Activated CD8-positive, alpha-beta T cell treated with anti-CD3 and anti-CD28 coated beads for 36 hours (primary cell): Measurements from ENCODE around the gene OXLD1. TPM values are rescaled to one million over a fixed set of nuclear protein-coding genes. Genes with fewer than 3 reads are reported as not detected.
"Not testable (repeated sequence)": the region's sequence is repeated elsewhere in the genome, so short reads cannot be mapped to it uniquely, and the experiment has no call there.

Experiments used
- ATAC-seq: fragments of 200-7000 bp; cut with Tn5 transposase; one replicate; pipeline ENCODE4 v1.10.0; 2021; ENCODE audit warnings: mild to moderate bottlenecking, moderate library complexity
- CTCF ChIA-PET: fragments of 350-600 bp; sonication (Branson Sonifier 250); formaldehyde crosslinking; loops from one replicate; lab custom pipeline; 2021; ENCODE audit warnings: antibody characterized with exemption; lab: Charles Lee
- POLR2A ChIA-PET: fragments of 350-600 bp; sonication (Branson Sonifier 250); formaldehyde crosslinking; loops from one replicate; lab custom pipeline; 2021; ENCODE audit warnings: antibody characterized with exemption; lab: Charles Lee
- DNase-seq: peaks from one replicate; pipeline ENCODE4 v3.0.0-alpha.2; 2020
- H3K27ac Mint-ChIP-seq: one replicate; pipeline ENCODE4 v1.8.0; 2021; ENCODE audit warnings: mild to moderate bottlenecking, mixed read lengths
- H3K27me3 Mint-ChIP-seq: one replicate; pipeline ENCODE4 v1.8.0; 2021; ENCODE audit warnings: mixed read lengths
- H3K36me3 Mint-ChIP-seq: one replicate; pipeline ENCODE4 v1.8.0; 2021; ENCODE audit warnings: low read depth, mixed read lengths
- H3K4me1 Mint-ChIP-seq: one replicate; pipeline ENCODE4 v1.8.0; 2021; ENCODE audit warnings: low read depth, mixed read lengths
- H3K4me3 Mint-ChIP-seq: one replicate; pipeline ENCODE4 v1.8.0; 2021; ENCODE audit warnings: mild to moderate bottlenecking, moderate library complexity, mixed read lengths
- H3K9me3 Mint-ChIP-seq: one replicate; pipeline ENCODE4 v1.8.0; 2021; ENCODE audit warnings: mixed read lengths
- intact Hi-C: fragments of 100-400 bp; cut with micrococcal nuclease; formaldehyde crosslinking; loops from one replicate; pipeline ENCODE4 v1.10.0; 2022
- total RNA-seq, 2 experiments: library from RNA; stranded (reverse); gene quantifications; one replicate each; pipeline ENCODE4 v1.2.3, GENCODE V29; 2021
- TF ChIP-seq, protein P1 (sequence below): fragments of 200-600 bp; IDR thresholded peaks from one replicate; pipeline ENCODE4 v1.8.0; 2022; ENCODE audit warnings: antibody characterized with exemption, mild to moderate bottlenecking

OXLD1 gene
- total RNA-seq, 2 experiments from 2014 or later, result 50.1 to 52.6 TPM

DNA sequence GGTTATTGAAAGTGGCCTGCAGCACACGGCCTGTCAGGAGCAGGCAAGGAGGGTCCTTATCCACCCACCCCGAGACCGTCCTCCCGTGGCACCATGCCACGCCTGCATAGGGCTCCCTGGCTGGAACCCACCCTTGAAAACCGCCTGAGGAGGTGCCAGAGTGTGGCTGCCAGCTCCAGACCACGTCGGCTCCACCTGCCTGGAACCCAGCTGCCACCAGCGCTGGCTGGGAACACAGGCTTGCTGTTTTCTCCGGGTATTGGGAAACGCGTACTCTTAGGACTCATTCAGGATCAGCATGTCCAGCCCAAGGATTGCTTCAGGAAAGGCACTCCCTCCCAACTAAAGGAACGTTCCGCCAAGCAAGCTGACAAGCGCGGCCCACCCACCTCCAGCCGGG lies 10.5 kb upstream of the OXLD1 start:
- intact Hi-C loops, result no loop called here
- Mint-ChIP-seq H3K36me3 (peaks cover 29% of the 10 kb centered on the region), H3K27ac (no peak overlapping the region), H3K4me1 (peaks cover 9% of the 10 kb centered on the region), H3K27me3 (no peaks in the 10 kb centered on the region), H3K9me3 (no peaks in the 10 kb centered on the region), H3K4me3 (no peak overlapping the region)
- ATAC-seq (no peak), DNase-seq (no peak)
- POLR2A ChIA-PET, result interaction anchor here (0.6 to 2.0 kb wide), 3 partner anchors 9 to 212 kb away, joined by 3 to 7 read pairs (median 4); partner anchors contain the start of genes CCDC137 and OXLD1
- CTCF ChIA-PET, result interaction anchor here (1.8 kb wide), 1 partner anchor 25 kb away, joined by 4 read pairs; no protein-coding TSS in a partner anchor
- TF ChIP-seq, protein P1, sequence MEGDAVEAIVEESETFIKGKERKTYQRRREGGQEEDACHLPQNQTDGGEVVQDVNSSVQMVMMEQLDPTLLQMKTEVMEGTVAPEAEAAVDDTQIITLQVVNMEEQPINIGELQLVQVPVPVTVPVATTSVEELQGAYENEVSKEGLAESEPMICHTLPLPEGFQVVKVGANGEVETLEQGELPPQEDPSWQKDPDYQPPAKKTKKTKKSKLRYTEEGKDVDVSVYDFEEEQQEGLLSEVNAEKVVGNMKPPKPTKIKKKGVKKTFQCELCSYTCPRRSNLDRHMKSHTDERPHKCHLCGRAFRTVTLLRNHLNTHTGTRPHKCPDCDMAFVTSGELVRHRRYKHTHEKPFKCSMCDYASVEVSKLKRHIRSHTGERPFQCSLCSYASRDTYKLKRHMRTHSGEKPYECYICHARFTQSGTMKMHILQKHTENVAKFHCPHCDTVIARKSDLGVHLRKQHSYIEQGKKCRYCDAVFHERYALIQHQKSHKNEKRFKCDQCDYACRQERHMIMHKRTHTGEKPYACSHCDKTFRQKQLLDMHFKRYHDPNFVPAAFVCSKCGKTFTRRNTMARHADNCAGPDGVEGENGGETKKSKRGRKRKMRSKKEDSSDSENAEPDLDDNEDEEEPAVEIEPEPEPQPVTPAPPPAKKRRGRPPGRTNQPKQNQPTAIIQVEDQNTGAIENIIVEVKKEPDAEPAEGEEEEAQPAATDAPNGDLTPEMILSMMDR, result no peak

GRCh38 chr17:81675515-81676221 lies 9.3 kb upstream of the OXLD1 start:
- ChIA-PET CTCF (interaction anchor here (0.7 to 2.5 kb wide), 7 partner anchors 9 to 38 kb away, joined by 3 to 11 read pairs (median 3); partner anchors contain the start of genes ARL16, HGS and PDE6G), POLR2A (interaction anchor here (1.1 to 2.0 kb wide), 2 partner anchors 9 to 27 kb away, joined by 3 to 7 read pairs; partner anchors contain the start of genes CCDC137 and OXLD1)

DNA sequence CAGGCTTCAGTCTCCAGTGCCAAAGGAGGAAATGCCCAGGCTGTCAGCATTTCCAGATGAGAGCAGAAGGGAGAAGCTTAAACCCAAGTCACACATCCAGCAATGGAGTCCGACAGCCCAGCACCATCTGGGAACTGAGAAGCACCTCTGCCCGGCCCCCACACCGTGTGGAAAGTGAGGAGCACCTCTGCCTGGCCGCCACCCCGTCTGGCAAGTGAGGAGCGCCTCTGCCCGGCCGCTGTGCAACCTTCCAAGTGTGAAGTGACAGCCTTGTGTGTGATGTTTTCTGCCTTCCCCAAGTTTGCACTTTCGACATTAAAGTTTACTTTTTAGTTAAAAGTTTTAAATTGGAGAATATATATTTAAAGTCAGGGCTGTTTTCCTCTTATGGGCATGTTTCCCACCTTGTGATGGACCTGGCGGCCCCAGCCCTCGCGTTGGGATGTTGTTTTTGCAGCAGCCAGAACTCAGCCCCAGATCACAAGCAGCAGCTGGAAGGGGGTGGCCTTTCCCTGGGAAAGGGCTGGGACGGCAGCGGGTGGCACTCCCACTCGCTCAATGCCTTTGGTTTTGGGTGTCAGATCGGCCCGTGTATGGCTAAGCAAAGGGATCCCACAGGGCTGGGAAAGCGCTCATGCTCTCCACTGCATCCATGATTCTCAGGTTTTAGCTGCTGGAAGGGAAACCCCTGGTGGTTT lies 7.3 kb upstream of the OXLD1 start:
- Mint-ChIP-seq H3K27me3 (no peaks in the 10 kb centered on the region), H3K36me3 (peaks cover 39% of the 10 kb centered on the region), H3K4me1 (peaks cover 7% of the 10 kb centered on the region), H3K9me3 (no peaks in the 10 kb centered on the region), H3K4me3 (no peak overlapping the region), H3K27ac (no peak overlapping the region)
- no peak for DNase-seq
- ChIA-PET CTCF (interaction anchor here (2.5 kb wide), 1 partner anchor 11 kb away, joined by 11 read pairs; the partner anchor contains the start of genes ARL16 and HGS), POLR2A (interaction anchor here (0.6 to 1.2 kb wide), 7 partner anchors 8 to 306 kb away, joined by 3 to 7 read pairs (median 4); partner anchors contain the start of genes ARL16, HGS and MRPL12)
- ATAC-seq, result no peak
- TF ChIP-seq, protein P1, result no peak
- intact Hi-C loops, result no loop called here

More at GRCh38 chr17:81675515-81676221, 9.3 kb upstream of the OXLD1 start:
- intact Hi-C loops, H3K4me1 Mint-ChIP-seq, H3K9me3 Mint-ChIP-seq, H3K27ac Mint-ChIP-seq, ATAC-seq, H3K27me3 Mint-ChIP-seq, H3K4me3 Mint-ChIP-seq: not testable (repeated sequence)
- H3K36me3 Mint-ChIP-seq, result peaks cover 29% of the 10 kb centered on the region
- DNase-seq, result peak; percentile 48
- TF ChIP-seq, protein P1, result peak; percentile 70

DNA sequence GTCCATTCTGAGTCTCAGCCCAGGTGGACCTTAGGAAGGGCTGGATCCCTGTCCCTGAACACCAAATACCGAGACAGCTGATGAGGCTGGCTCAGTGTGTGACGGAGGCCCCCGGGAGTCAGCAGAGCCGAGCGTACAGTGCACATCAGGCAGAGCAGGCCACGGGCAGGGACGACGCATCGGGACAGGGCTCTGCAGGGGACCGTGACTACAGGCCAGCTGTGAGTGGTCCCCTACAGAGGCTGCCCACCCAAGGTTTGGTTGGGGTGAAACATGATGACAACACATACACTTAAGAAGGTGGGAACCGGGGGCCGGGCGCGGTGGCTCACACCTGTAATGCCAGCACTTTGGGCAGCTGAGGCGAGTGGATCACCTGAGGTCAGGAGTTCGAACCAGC lies 6.5 kb upstream of the OXLD1 start:
- ATAC-seq, result no peak
- no peak for DNase-seq
- Mint-ChIP-seq H3K9me3 (no peaks in the 10 kb centered on the region), H3K4me3 (no peak overlapping the region), H3K27me3 (no peaks in the 10 kb centered on the region), H3K4me1 (peaks cover 13% of the 10 kb centered on the region), H3K27ac (no peak overlapping the region), H3K36me3 (peaks cover 46% of the 10 kb centered on the region)
- ChIA-PET CTCF (no interaction called here), POLR2A (interaction anchor here (1.0 to 4.0 kb wide), 3 partner anchors 11 to 44 kb away, joined by 4 to 27 read pairs (median 5); partner anchors contain the start of genes ARL16 and HGS)
- TF ChIP-seq, protein P1, result no peak
- intact Hi-C loops, result no loop called here
